Colonic mucosa (tissue), 4 donors: Measurements from ENCODE around the gene SUSD2. TPM values are rescaled to one million over a fixed set of nuclear protein-coding genes. Genes with fewer than 3 reads are reported as not detected.

Experiments used
- DNase-seq: peaks from one replicate; pipeline ENCODE4 v3.0.0-alpha.2; 2020
- H3K27ac ChIP-seq: fragments of 200-600 bp; one replicate; pipeline ENCODE4 v1.8.0; 2021
- H3K27me3 ChIP-seq: fragments of 200-600 bp; one replicate; pipeline ENCODE4 v1.8.0; 2021
- H3K36me3 ChIP-seq: fragments of 200-600 bp; one replicate; pipeline ENCODE4 v1.8.0; 2021
- H3K4me1 ChIP-seq: fragments of 200-600 bp; one replicate; pipeline ENCODE4 v1.8.0; 2021; ENCODE audit warnings: mild to moderate bottlenecking
- H3K4me3 ChIP-seq: fragments of 200-600 bp; one replicate; pipeline ENCODE4 v1.8.0; 2021
- H3K9ac ChIP-seq, 2 donors: one replicate each; pipeline ENCODE4 v1.7.0; 2013; ENCODE audit warnings: control low read depth in 2 of 2, low read depth in 2 of 2, low read length in 2 of 2
- H3K9me3 ChIP-seq: fragments of 200-600 bp; one replicate; pipeline ENCODE4 v1.8.0; 2021
- intact Hi-C: fragments of 100-400 bp; cut with DNase I; formaldehyde crosslinking; loops from one replicate; pipeline ENCODE4 v1.14.1; 2022
- total RNA-seq, 2 donors: library from RNA; stranded (reverse); fragmentation: NEBNext Ultra II Directional in 1 of 2; extraction: Animal tissue kit (Norgen Biotek cat#: 25700) in 1 of 2; gene quantifications; one replicate each; pipeline ENCODE4 v1.2.1, GENCODE V29; 2021
- TF ChIP-seq, protein P1 (sequence below): fragments of 200-600 bp; IDR thresholded peaks from one replicate; pipeline ENCODE4 v1.8.0; 2022; ENCODE audit warnings: antibody characterized with exemption, mild to moderate bottlenecking
- donor health status: healthy.
- donor health status: DM: no; HTN: no; CAD: no.
- donor health status: DM: no; HTN: no; CAD: no.

The SUSD2 gene
- total RNA-seq, 2 donors from 2014 or later: 1.2 to 2.4 TPM

DNA sequence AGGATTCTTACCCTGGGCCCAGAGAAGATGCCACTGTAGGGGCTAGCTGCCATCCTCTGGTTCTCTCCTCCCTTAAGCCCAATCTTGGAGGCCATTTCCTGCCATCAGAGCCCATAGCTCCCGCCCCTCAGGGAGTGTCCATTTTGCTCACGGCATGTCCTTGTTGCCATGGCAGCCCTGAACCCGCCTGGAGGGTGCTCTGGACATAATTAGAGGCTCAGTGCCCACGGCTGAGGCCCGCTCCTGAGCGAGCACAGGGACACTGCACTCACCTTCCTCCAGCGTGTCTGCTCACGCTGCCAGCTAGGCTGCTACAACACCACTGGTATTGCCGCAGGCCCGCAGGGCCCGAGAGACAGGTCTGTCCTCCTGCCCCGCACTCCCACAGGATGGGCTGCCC is 11.1 kb upstream of the SUSD2 start:
- H3K36me3 ChIP-seq: peaks cover 13% of the 10 kb centered on the region
- H3K9me3 ChIP-seq: no peaks in the 10 kb centered on the region
- H3K27me3 ChIP-seq: no peaks in the 10 kb centered on the region
- intact Hi-C loops: loop anchor here (10.0 kb wide), 1 partner anchor 65 kb away; no protein-coding TSS in a partner anchor
- H3K27ac ChIP-seq: no peak overlapping the region
- H3K9ac ChIP-seq: no peak overlapping the region
- H3K4me3 ChIP-seq: no peak overlapping the region
- H3K4me1 ChIP-seq: no peaks in the 10 kb centered on the region
- DNase-seq: no peak
- TF ChIP-seq, protein P1, sequence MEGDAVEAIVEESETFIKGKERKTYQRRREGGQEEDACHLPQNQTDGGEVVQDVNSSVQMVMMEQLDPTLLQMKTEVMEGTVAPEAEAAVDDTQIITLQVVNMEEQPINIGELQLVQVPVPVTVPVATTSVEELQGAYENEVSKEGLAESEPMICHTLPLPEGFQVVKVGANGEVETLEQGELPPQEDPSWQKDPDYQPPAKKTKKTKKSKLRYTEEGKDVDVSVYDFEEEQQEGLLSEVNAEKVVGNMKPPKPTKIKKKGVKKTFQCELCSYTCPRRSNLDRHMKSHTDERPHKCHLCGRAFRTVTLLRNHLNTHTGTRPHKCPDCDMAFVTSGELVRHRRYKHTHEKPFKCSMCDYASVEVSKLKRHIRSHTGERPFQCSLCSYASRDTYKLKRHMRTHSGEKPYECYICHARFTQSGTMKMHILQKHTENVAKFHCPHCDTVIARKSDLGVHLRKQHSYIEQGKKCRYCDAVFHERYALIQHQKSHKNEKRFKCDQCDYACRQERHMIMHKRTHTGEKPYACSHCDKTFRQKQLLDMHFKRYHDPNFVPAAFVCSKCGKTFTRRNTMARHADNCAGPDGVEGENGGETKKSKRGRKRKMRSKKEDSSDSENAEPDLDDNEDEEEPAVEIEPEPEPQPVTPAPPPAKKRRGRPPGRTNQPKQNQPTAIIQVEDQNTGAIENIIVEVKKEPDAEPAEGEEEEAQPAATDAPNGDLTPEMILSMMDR: no peak

GRCh38 chr22:24170632-24171031 is 10.7 kb upstream of the SUSD2 start:
- Histone ChIP-seq H3K9ac (no peak overlapping the region), H3K4me1 (no peaks in the 10 kb centered on the region), H3K27me3 (no peaks in the 10 kb centered on the region), H3K9me3 (no peaks in the 10 kb centered on the region), H3K36me3 (peaks cover 13% of the 10 kb centered on the region), H3K27ac (no peak overlapping the region), H3K4me3 (no peak overlapping the region)
- intact Hi-C loops: loop anchor here (10.0 kb wide), 1 partner anchor 66 kb away; no protein-coding TSS in a partner anchor
- DNase-seq: no peak
- TF ChIP-seq, protein P1: no peak

DNA sequence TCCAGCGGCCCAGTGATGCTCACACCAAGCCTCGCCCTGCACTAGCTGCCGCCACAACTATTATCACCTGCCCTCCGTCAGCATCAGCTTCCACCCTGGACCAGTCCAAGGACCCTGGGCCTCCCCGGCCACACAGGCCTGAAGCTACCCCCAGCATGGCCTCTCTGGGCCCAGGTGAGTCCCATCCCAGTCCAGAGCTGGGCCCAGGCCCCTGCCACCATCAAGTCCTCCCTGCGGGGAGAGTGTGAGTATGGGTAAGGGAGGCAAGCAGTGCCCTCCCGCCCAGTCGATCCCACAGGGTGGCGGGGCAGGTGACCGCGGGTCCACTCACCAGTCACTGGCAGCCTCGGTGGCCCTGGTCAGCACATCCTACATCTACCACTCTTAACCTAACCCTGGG is 9.5 kb upstream of the SUSD2 start:
- Histone ChIP-seq H3K27ac (no peak overlapping the region), H3K9ac (no peak overlapping the region), H3K9me3 (no peaks in the 10 kb centered on the region), H3K4me1 (no peaks in the 10 kb centered on the region), H3K4me3 (no peak overlapping the region), H3K27me3 (no peaks in the 10 kb centered on the region), H3K36me3 (peaks cover 6% of the 10 kb centered on the region)
- DNase-seq: no peak
- intact Hi-C loops: loop anchor here (10.0 kb wide), 1 partner anchor 67 kb away; no protein-coding TSS in a partner anchor
- TF ChIP-seq, protein P1: no peak

DNA sequence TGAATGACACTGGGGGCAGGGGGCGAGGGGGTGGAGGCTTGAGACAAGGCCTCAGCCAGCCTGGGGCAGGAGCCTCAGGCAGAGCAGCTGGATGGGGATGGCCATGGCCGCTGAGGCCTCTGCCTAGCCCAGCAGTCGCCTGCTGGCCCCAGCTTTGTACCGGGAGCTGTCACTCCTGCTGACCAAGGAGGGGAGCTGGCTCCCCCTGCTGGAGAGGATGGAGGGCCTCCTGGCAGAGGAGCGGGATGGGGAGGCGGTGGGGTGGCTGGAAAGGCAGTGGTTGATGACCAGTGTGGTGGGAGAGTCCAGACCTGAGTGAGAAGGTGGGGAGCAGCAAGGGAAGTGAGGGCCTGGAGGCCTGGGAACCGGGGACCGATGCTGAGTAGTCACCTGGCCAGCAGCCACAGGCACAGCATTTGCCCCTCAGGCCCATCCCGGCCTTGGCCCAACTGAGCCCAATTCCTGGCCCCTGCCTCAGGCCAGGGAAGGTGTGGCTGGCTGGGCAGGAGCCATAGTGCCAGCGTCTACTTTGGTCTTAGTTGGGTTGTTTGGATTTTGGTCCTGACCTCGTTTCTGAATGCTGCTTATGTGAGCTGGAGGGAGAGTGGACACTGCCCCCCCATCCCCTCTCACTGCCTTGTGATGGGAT is 6.0 kb upstream of the SUSD2 start:
- intact Hi-C loops: loop anchor here (10.0 kb wide), 1 partner anchor 70 kb away; no protein-coding TSS in a partner anchor
- H3K4me1 ChIP-seq: no peaks in the 10 kb centered on the region
- H3K36me3 ChIP-seq: no peaks in the 10 kb centered on the region
- no peak overlapping the region for H3K4me3 ChIP-seq
- no peaks in the 10 kb centered on the region for H3K9me3 ChIP-seq
- peak; percentile 77 for DNase-seq
- TF ChIP-seq, protein P1: peak; percentile 85
- H3K9ac ChIP-seq: no peak overlapping the region
- H3K27ac ChIP-seq: no peak overlapping the region
- no peaks in the 10 kb centered on the region for H3K27me3 ChIP-seq

DNA sequence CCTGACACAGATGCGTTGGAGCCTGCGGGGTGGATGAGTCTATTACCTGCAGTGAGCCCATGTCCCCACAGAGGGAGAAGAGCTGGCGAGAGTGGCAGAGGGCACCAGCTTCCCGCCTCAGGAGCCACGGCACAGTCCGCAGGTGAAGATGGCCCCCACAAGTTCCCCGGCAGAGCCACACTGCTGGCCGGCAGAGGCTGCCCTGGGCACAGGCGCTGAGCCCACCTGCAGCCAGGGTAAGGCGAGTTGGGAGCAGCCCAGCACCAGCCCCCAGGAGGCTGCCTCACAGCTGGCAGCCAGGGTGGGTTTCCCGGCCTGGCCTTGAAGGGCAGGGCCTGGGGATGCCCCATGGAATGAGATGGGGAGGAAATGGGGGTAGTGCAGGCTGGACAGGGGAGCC is 5.2 kb upstream of the SUSD2 start:
- no peak for DNase-seq
- H3K4me3 ChIP-seq: no peak overlapping the region
- no peak overlapping the region for H3K9ac ChIP-seq
- H3K36me3 ChIP-seq: no peaks in the 10 kb centered on the region
- TF ChIP-seq, protein P1: no peak
- intact Hi-C loops: loop anchor here (10.0 kb wide), 1 partner anchor 71 kb away; no protein-coding TSS in a partner anchor
- H3K4me1 ChIP-seq: peaks cover 4% of the 10 kb centered on the region
- no peak overlapping the region for H3K27ac ChIP-seq
- no peaks in the 10 kb centered on the region for H3K9me3 ChIP-seq
- no peaks in the 10 kb centered on the region for H3K27me3 ChIP-seq
